Stomach (tissue), 9 donors: ENCODE data around the gene BORCS5. TPM values are rescaled to one million over a fixed set of nuclear protein-coding genes. Genes with fewer than 3 reads are reported as not detected.

Source experiments
- DNase-seq, 2 donors: peaks; one replicate each; pipeline versions ENCODE4 v3.0.0 to v3.0.0-alpha.2; 2013 to 2019
- H3K27ac ChIP-seq, 5 donors: fragments of 200-600 bp in 4 of 5; sonication (generic) in 4 of 5; one replicate each; pipeline ENCODE4 v1.5.1; 2013 to 2019; ENCODE audit warnings: mild to moderate bottlenecking in 1 of 5, moderate library complexity in 1 of 5
- H3K27me3 ChIP-seq, 3 donors: fragments of 200-600 bp; sonication (generic); one replicate each; pipeline ENCODE4 v1.5.1; 2017 to 2019; ENCODE audit warnings: mixed run types in 1 of 3
- H3K36me3 ChIP-seq, 4 donors: fragments of 200-600 bp; sonication (generic); 1 replicate in 3 of 4; 2 replicates in 1 of 4; pipeline ENCODE4 v1.5.1; 2016 to 2019
- H3K4me1 ChIP-seq, 4 donors: fragments of 200-600 bp; sonication (generic); one replicate each; pipeline ENCODE4 v1.5.1; 2016 to 2019
- H3K4me3 ChIP-seq, 4 donors: fragments of 200-600 bp; sonication (generic) in 3 of 4; one replicate each; pipeline ENCODE4 v1.5.1; 2016 to 2019; ENCODE audit warnings: mild to moderate bottlenecking in 1 of 4
- H3K9me3 ChIP-seq, 4 donors: fragments of 200-600 bp; sonication (generic); one replicate each; pipeline ENCODE4 v1.5.1; 2016 to 2019
- EP300 ChIP-seq: sonication (generic); formaldehyde crosslinking; IDR thresholded peaks from one replicate; pipeline ENCODE4 v1.6.1; 2017; ENCODE audit warnings: antibody characterized with exemption
- POLR2A ChIP-seq, 4 donors: fragments of 450-650 bp; IDR thresholded peaks; one replicate each; pipeline ENCODE4 v1.6.1; 2016; ENCODE audit warnings: antibody characterized with exemption in 4 of 4, control low read depth in 2 of 4, mild to moderate bottlenecking in 1 of 4, moderate library complexity in 1 of 4
- POLR2AphosphoS5 ChIP-seq, 3 donors: sonication (generic); formaldehyde crosslinking; IDR thresholded peaks; one replicate each; pipeline ENCODE4 v1.6.1; 2016; ENCODE audit warnings: antibody characterized with exemption in 3 of 3
- WGBS, 5 donors: extraction: QIAGEN DNeasy Blood & Tissue Kit in 3 of 5; methylation state at CpG; one replicate each; pipeline versions ENCODE4 v1.1.5 to v1.1.7; 2013 to 2018; 5-methylcytosine and 5-hydroxymethylcytosine counted together
- intact Hi-C: fragments of 100-400 bp; cut with DNase I; formaldehyde crosslinking; loops from one replicate; pipeline ENCODE4 v1.15.1; 2023; ENCODE audit warnings: low total_unique reads
- polyA plus RNA-seq, 3 donors: library from polyadenylated mRNA; stranded (reverse); fragments of 200-250 nt; gene quantifications; one replicate each; pipeline ENCODE4 v1.2.3, GENCODE V29; 2013
- total RNA-seq, 5 donors: library from RNA; depleted of rRNA; stranded (reverse); fragments of >200 nt; gene quantifications; one replicate each; pipeline versions ENCODE4 v1.1.0 to v1.2.3, GENCODE V29; 2014 to 2016
- TF ChIP-seq, protein P1 (sequence below), 7 experiments: fragments of 450-650 bp in 4 of 7; fragments of 200-600 bp in 3 of 7; sonication (generic) in 3 of 7; IDR thresholded peaks; one replicate each; pipeline ENCODE4 v1.5.1; 2016 to 2019; ENCODE audit warnings: antibody characterized with exemption in 7 of 7, control low read depth in 2 of 7, mild to moderate bottlenecking in 1 of 7
- donor health status: healthy with polysubstance abuse.
- donor health status: Bipolar disorder and iron deficiency.
- donor health status: healthy.

BORCS5 gene
- total and polyA plus RNA-seq, 8 donors: 1.3 to 49.0 (median 7.5) TPM

DNA sequence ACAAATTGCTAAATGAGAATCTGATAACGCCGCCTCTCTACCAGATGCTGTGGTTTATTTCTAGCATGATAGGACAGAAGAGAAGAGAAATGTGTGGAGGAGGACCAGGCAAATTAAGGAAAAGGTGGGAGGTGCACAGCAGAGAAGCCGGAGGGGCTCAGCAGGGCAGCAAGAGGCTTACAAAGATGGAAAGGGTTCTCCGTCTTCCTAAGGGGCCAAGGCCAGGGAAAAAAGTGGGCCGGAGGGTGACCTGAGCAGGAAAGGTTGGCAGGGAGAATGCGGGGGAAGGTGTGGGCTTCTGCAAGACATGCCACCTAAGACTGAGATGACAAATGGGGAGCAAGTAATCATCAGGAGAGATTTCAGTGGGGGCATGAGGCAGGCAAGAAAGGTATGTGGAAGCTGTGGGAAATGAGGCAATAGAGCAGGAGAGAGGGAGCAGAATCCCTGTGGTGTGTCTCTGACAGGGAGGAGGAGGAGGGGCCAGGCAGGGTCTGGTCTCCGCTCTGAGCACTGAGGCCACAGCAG, 25.6 kb upstream of the BORCS5 start:
- TF ChIP-seq POLR2A (IDR thresholded peaks at IDR 0.05) (no peak), EP300 (no peak), POLR2AphosphoS5 (IDR thresholded peaks at IDR 0.05) (no peak)
- TF ChIP-seq, protein P1, sequence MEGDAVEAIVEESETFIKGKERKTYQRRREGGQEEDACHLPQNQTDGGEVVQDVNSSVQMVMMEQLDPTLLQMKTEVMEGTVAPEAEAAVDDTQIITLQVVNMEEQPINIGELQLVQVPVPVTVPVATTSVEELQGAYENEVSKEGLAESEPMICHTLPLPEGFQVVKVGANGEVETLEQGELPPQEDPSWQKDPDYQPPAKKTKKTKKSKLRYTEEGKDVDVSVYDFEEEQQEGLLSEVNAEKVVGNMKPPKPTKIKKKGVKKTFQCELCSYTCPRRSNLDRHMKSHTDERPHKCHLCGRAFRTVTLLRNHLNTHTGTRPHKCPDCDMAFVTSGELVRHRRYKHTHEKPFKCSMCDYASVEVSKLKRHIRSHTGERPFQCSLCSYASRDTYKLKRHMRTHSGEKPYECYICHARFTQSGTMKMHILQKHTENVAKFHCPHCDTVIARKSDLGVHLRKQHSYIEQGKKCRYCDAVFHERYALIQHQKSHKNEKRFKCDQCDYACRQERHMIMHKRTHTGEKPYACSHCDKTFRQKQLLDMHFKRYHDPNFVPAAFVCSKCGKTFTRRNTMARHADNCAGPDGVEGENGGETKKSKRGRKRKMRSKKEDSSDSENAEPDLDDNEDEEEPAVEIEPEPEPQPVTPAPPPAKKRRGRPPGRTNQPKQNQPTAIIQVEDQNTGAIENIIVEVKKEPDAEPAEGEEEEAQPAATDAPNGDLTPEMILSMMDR (IDR thresholded peaks at IDR 0.05): no peak
- H3K4me3 ChIP-seq: no peak overlapping the region
- peaks cover 29 to 56% (median 42%) of the 10 kb centered on the region in 4 donors for H3K4me1 ChIP-seq
- H3K36me3 ChIP-seq: peaks cover 2 to 16% (median 12%) of the 10 kb centered on the region in 4 donors
- intact Hi-C loops: loop anchor here (10.0 kb wide), 1 partner anchor 247 kb away; no protein-coding TSS in a partner anchor
- 64 to 71% (median 70%) methylated on average over 7 of the region's 7 CpGs for WGBS, 5 donors
- peak overlapping the region; percentile 63 to 80 (median 72) for H3K27ac ChIP-seq
- DNase-seq: peak in 1 of 2 donors; percentile 60
- H3K27me3 ChIP-seq: no peaks in the 10 kb centered on the region
- no peaks in the 10 kb centered on the region for H3K9me3 ChIP-seq

DNA sequence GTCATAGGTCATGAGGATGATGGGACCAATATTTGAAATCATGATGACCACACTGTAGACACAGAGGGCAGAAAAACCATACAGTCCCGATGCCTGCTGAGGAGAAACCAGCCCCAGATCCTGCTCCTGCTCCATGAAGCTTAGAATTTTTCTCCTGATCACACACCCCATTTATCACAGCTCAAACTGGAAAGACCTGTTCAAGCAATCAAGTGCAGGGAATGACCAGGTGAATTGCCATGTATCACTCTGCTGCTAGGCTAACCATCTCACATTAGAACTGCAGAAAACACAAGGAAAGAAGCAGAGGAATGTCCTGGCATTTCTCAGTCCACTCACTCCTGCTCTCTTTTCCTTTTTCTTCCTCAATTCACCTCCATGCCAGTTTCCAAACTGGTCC, 25.0 kb upstream of the BORCS5 start:
- Histone ChIP-seq H3K4me1 (peaks cover 29 to 56% (median 42%) of the 10 kb centered on the region in 4 donors), H3K9me3 (no peaks in the 10 kb centered on the region), H3K36me3 (peaks cover 2 to 17% (median 14%) of the 10 kb centered on the region in 4 donors), H3K27me3 (no peaks in the 10 kb centered on the region), H3K27ac (peak overlapping the region; percentile 63 to 80 (median 72)), H3K4me3 (no peak overlapping the region)
- intact Hi-C loops: loop anchor here (10.0 kb wide), 1 partner anchor 247 kb away; no protein-coding TSS in a partner anchor
- 22 to 76% (median 41%) methylated on average over 1 of the region's 1 CpG for WGBS, 5 donors
- peak in 2 of 3 donors; percentile 56 to 78 for TF ChIP-seq POLR2AphosphoS5 (IDR thresholded peaks at IDR 0.05)
- TF ChIP-seq, protein P1 (IDR thresholded peaks at IDR 0.05): no peak
- peak in 1 of 2 donors; percentile 90 for DNase-seq

DNA sequence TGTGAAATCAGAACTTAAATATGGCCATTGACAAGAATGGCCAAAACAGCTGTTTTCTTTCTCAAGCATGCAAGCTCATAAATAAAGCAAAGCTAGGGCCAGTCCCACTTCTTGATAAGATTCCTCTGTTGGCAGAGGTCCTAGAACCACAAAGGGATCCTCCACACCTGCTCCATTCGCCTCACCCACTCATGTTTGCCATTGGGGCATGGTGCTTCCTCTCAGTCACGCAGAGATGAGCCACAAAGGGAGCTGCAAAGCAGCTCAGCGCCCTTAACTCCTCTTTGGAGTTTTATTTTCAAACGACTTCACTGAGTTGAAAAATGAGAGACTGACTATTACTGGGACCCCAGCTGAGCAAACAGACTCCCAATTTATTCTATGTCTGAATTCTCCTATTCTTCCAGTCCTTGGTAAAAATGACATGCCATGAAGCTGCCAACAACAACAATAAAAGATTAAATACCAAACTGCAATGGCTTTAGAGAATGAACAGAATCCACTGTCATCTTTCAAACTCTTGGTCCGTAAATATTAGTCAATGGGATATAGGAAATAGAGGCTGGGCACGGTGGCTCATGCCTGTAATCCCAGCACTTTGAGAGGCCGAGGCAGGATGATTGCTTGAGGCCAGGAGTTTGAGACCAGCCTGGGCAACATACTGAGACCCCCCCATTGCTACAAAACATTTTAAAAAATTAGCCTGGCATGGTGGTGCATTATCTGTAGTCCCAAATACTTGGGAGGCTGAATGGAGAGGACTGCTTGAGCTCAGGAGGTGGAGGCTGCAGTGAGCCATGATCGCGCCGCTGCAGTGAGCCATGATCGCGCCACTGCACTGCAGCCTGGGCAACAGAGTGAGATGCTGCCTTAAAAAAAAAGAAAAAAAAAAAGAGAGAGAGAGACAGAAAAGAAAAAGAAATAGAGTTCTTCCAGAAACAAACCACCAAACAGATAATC, 23.2 kb upstream of the BORCS5 start:
- Histone ChIP-seq H3K4me3 (no peak overlapping the region), H3K4me1 (peaks cover 29 to 46% (median 38%) of the 10 kb centered on the region in 4 donors), H3K27me3 (no peaks in the 10 kb centered on the region), H3K36me3 (peaks cover 2 to 34% (median 25%) of the 10 kb centered on the region in 4 donors), H3K27ac (peak overlapping the region; percentile 22 to 80 (median 72)), H3K9me3 (no peaks in the 10 kb centered on the region)
- peak; percentile 61 to 83 for DNase-seq
- intact Hi-C loops: loop anchor here (10.0 kb wide), 1 partner anchor 249 kb away; no protein-coding TSS in a partner anchor
- TF ChIP-seq POLR2AphosphoS5 (IDR thresholded peaks at IDR 0.05): peak in 2 of 3 donors; percentile 75 to 83
- TF ChIP-seq, protein P1 (IDR thresholded peaks at IDR 0.05): no peak
- 54 to 64% (median 60%) methylated on average over 12 of the region's 12 CpGs for WGBS, 5 donors

DNA sequence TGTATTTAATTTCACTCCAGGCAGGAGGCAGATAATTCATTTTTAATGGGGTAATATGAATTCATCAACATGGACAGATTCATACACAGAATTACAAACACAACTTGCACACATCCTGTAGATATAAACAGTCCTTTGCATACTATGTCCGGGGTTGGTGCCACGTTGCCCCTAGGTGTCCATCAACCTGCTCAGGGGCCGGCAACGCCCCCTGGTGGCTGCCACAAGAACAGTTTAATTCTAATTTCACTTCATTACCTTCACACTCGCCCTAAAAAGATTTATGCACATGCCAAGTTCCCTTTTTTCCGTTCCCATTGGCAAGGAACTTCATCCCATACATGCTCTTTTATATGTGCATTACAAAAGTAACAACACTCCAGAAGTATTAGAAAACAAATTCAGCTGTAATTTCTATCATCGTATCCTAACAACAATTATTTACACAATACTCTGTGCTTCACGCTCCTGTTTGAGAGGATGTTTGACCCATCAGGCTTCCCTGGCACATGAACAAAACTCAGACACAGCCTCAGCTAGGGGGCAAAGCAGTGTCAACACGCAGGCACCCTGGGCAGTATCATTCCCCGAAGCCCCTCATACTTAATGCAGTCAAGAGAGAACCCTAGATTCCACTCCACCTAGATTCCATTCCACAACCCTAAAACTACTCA, 22.4 kb upstream of the BORCS5 start:
- Histone ChIP-seq H3K9me3 (no peaks in the 10 kb centered on the region), H3K36me3 (peaks cover 2 to 37% (median 26%) of the 10 kb centered on the region in 4 donors), H3K27me3 (no peaks in the 10 kb centered on the region), H3K27ac (peak overlapping the region in 4 of 5 donors; percentile 37 to 80 (median 74)), H3K4me1 (peaks cover 29 to 50% (median 38%) of the 10 kb centered on the region in 4 donors), H3K4me3 (no peak overlapping the region)
- TF ChIP-seq, protein P1 (IDR thresholded peaks at IDR 0.05): peak in 5 of 7 experiments; percentile 38 to 87 (median 76)
- TF ChIP-seq POLR2AphosphoS5 (IDR thresholded peaks at IDR 0.05) (peak in 1 of 3 donors; percentile 37), POLR2A (IDR thresholded peaks at IDR 0.05) (no peak)
- peak; percentile 65 to 81 for DNase-seq
- intact Hi-C loops: loop anchor here (10.0 kb wide), 1 partner anchor 250 kb away; no protein-coding TSS in a partner anchor
- 20 to 30% (median 27%) methylated on average over 10 of the region's 10 CpGs for WGBS, 5 donors
